ENCODE results near the gene RUSF1.

GRCh38 chr16:31519759-31520431 lies 11.7 kb upstream of the RUSF1 start:
- TF ChIP-seq, protein P1, sequence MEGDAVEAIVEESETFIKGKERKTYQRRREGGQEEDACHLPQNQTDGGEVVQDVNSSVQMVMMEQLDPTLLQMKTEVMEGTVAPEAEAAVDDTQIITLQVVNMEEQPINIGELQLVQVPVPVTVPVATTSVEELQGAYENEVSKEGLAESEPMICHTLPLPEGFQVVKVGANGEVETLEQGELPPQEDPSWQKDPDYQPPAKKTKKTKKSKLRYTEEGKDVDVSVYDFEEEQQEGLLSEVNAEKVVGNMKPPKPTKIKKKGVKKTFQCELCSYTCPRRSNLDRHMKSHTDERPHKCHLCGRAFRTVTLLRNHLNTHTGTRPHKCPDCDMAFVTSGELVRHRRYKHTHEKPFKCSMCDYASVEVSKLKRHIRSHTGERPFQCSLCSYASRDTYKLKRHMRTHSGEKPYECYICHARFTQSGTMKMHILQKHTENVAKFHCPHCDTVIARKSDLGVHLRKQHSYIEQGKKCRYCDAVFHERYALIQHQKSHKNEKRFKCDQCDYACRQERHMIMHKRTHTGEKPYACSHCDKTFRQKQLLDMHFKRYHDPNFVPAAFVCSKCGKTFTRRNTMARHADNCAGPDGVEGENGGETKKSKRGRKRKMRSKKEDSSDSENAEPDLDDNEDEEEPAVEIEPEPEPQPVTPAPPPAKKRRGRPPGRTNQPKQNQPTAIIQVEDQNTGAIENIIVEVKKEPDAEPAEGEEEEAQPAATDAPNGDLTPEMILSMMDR (IDR thresholded peaks at IDR 0.05; ENCODE audit: low read depth, low read length, missing input control), result no peak
- TF ChIP-seq, protein P2, sequence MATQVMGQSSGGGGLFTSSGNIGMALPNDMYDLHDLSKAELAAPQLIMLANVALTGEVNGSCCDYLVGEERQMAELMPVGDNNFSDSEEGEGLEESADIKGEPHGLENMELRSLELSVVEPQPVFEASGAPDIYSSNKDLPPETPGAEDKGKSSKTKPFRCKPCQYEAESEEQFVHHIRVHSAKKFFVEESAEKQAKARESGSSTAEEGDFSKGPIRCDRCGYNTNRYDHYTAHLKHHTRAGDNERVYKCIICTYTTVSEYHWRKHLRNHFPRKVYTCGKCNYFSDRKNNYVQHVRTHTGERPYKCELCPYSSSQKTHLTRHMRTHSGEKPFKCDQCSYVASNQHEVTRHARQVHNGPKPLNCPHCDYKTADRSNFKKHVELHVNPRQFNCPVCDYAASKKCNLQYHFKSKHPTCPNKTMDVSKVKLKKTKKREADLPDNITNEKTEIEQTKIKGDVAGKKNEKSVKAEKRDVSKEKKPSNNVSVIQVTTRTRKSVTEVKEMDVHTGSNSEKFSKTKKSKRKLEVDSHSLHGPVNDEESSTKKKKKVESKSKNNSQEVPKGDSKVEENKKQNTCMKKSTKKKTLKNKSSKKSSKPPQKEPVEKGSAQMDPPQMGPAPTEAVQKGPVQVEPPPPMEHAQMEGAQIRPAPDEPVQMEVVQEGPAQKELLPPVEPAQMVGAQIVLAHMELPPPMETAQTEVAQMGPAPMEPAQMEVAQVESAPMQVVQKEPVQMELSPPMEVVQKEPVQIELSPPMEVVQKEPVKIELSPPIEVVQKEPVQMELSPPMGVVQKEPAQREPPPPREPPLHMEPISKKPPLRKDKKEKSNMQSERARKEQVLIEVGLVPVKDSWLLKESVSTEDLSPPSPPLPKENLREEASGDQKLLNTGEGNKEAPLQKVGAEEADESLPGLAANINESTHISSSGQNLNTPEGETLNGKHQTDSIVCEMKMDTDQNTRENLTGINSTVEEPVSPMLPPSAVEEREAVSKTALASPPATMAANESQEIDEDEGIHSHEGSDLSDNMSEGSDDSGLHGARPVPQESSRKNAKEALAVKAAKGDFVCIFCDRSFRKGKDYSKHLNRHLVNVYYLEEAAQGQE (IDR thresholded peaks at IDR 0.05), result no peak
- TF ChIP-seq, protein P3, sequence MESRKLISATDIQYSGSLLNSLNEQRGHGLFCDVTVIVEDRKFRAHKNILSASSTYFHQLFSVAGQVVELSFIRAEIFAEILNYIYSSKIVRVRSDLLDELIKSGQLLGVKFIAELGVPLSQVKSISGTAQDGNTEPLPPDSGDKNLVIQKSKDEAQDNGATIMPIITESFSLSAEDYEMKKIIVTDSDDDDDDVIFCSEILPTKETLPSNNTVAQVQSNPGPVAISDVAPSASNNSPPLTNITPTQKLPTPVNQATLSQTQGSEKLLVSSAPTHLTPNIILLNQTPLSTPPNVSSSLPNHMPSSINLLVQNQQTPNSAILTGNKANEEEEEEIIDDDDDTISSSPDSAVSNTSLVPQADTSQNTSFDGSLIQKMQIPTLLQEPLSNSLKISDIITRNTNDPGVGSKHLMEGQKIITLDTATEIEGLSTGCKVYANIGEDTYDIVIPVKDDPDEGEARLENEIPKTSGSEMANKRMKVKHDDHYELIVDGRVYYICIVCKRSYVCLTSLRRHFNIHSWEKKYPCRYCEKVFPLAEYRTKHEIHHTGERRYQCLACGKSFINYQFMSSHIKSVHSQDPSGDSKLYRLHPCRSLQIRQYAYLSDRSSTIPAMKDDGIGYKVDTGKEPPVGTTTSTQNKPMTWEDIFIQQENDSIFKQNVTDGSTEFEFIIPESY (IDR thresholded peaks at IDR 0.05), result no peak
- TF ChIP-seq, protein P4, sequence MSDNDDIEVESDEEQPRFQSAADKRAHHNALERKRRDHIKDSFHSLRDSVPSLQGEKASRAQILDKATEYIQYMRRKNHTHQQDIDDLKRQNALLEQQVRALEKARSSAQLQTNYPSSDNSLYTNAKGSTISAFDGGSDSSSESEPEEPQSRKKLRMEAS (IDR thresholded peaks at IDR 0.05), result no peak
- TF ChIP-seq NR2F2 (IDR thresholded peaks at IDR 0.05), result no peak
- TF ChIP-seq RAD21 (IDR thresholded peaks at IDR 0.05), result no peak
- TF ChIP-seq TAF1 (conservative IDR thresholded peaks at IDR 0.05), result no peak
- TF ChIP-seq SP1 (IDR thresholded peaks at IDR 0.05), result no peak
- TF ChIP-seq FOXA1 (IDR thresholded peaks at IDR 0.05), result no peak
- TF ChIP-seq EGR1 (IDR thresholded peaks at IDR 0.05; ENCODE audit: low read depth in 2 of 2), result no peak
- no peak for TF ChIP-seq GABPA (IDR thresholded peaks at IDR 0.05 in 1 of 2, conservative IDR thresholded peaks at IDR 0.05 in 1 of 2)
- TF ChIP-seq JUND (IDR thresholded peaks at IDR 0.05), result no peak
- no peak for TF ChIP-seq YY1 (IDR thresholded peaks at IDR 0.05)

Measured in liver (tissue), 3 donors.